Left kidney (tissue), 2 donors: ENCODE data around the gene CYP24A1. TPM values are rescaled to one million over a fixed set of nuclear protein-coding genes. Genes with fewer than 3 reads are reported as not detected.
A peak's percentile ranks its signal among the peaks of the same experiment; 100 is the strongest.
"Not testable (repeated sequence)": the region's sequence is repeated elsewhere in the genome, so short reads cannot be mapped to it uniquely, and the experiment has no call there.

Source experiments
- DNase-seq: peaks from one replicate; pipeline ENCODE4 v3.0.0-alpha.2; 2013
- polyA plus RNA-seq: library from polyadenylated mRNA; unstranded; fragments of 120-200 nt; gene quantifications from one replicate; pipeline ENCODE4 v1.2.1, GENCODE V29; 2013; ENCODE audit not compliant: insufficient read length

CYP24A1 gene
- polyA plus RNA-seq, 1 donor = 2.9 TPM

DNA sequence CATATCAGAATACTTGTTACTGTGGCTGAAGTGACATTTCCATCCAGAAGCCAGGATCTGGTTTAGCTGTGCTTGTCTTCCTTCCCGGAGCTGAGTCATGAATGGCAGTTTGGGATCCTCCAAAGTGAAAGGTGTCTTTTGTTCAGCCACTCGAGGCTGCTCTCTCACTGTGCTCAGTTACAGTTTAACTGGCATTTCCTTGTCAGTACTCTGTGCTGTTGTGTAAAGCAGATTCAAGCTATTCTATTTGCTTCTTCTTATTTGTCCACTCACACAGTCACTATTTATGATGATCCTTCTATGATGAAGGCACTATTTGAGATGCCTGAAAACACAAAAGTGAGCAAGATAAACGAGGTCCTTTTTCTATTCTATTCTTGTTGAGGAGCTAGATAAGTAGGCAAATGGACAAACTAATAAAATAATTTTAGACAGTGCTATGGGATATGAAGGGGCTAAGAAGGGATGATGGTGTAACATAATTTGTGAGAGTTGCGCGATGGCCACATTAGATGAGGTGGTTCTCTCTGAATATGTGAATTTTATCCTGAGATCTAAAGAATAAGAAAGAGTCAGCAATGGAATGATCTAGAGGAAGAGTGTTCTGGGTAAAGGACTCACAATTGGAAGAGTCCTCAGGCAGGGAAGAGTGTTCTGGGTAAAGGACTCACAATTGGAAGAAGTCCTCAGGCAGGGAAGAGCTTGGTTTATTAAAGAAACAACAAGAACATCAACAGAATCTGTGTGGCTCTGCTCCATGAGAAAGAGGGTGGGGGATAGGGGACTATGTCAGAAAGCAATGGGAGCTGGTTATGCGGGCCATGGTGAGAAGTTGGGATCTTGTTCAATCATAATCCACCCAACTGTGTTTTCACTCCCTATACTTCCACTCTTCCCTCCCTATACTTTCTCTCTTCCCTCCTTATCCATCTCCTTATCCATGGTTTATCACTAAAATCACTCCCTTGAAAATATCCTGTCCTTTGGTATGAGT is 40.1 kb downstream of the CYP24A1 start:
- no peak for DNase-seq

DNA sequence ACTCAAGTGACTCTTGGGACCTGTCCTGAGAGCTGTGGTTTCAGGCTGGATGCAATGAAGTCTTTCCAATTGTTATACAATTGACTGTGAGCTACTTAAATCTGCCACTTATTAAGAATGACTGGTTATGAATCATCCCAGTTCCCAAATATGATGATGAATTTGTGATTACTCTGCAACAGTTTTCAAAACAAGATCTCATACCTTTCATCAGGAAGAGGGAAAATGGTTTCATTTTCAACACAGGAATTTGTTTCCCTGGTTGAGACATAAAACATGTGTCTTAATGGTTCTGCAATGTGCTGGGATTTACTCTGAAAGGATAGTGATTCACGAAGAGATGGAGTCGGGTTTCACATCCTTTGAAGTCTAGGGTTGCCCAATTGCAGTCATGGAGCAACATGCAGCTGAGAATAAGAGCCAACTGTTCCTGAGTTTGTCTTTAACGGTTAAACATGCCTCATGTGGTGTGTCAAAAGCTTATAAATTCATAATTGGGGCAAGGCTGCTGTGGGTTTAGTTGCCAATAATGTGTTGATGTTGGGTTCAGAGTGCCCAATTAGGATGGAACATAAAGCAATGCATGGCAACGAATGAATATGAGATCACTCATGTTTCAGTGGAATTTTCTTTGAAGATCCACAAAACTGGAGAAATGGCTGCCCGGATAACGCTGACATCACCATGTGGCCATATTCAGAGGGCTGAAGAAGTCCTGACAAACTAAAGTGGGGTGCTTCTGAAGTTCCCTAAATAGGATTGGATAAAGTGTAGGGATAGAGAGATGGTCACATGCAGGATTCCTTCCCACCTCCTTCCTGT is 41.0 kb downstream of the CYP24A1 start:
- DNase-seq = peak; percentile 71

DNA sequence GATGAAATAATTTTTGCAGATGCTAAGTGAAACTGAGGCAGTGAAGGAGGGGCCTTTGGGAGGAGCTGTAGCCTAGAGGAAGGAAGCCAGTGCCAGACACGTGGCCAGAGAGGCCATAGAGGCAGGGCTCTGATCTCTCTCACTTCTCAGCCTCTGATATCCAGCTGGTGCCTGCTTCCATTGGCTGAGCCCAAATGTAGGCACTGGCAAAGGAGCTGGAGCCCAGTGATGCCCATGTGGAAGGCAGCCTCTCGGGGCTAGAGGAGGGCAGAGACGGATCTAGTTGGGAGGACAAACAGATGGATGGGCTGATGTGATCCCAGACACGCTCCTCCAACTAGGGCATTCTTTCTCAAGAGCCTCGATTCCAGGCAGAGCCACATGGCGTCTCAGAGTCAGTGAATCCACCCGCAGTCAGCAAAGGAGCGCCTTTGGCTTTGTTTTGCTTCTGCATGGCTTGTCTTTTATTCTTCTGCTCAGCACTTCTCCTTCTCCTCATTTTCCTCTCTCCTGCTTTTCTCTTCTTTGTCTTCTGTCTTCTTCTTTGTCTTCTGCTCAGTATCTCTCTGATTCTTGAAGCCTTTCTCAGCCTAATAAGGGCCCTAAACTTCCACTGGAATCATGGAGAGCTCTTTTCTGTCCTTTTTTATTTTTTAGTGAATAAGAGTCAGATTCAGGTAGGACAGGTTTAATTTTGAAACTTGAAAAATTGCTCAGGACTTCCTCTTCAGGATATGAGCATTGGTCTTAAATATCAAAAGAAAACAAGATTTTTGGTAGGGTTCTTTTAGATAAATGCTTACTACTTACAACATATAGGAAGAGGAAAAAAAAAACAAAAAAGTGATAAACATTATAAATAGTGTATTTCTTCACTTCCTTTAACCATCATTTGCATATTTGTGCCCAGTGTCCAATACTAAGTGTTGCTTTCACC is 41.8 kb downstream of the CYP24A1 start:
- no peak for DNase-seq

DNA sequence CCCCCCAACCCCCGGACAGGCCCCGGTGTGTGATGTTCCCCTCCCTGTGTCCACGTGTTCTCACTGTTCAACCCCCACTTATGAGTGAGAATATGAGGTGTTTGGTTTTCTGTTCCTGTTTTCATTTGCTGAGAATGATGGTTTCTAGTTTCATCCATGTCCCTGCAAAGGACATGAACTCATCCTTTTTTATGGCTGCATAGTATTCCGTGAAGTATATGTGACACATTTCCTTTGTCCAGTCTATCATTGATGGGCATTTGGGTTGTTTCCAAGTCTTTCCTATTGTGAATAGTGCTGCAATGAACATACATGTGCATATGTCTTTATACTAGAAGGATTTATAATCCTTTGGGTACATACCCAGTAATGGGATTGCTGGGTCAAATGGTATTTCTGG is 42.7 kb downstream of the CYP24A1 start:
- DNase-seq = not testable (repeated sequence)

DNA sequence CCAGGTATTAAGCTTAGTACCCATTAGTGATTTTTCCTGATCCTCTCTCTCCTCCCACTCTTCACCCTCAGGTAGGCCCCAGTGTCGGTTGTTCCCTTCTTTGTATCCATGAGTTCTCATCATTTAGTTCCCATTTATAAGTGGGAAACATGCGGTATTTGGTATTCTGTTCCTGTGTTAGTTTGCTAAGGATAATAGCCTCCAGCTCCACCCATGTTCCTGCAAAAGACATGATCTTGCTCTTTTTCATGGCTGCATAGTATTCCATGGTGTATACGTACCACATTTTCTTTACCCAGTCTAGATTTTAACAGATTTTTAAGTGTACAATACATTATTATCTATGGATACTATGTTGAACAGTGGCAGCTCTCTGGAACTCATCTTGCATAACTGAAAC is 44.4 kb downstream of the CYP24A1 start:
- DNase-seq = no peak

DNA sequence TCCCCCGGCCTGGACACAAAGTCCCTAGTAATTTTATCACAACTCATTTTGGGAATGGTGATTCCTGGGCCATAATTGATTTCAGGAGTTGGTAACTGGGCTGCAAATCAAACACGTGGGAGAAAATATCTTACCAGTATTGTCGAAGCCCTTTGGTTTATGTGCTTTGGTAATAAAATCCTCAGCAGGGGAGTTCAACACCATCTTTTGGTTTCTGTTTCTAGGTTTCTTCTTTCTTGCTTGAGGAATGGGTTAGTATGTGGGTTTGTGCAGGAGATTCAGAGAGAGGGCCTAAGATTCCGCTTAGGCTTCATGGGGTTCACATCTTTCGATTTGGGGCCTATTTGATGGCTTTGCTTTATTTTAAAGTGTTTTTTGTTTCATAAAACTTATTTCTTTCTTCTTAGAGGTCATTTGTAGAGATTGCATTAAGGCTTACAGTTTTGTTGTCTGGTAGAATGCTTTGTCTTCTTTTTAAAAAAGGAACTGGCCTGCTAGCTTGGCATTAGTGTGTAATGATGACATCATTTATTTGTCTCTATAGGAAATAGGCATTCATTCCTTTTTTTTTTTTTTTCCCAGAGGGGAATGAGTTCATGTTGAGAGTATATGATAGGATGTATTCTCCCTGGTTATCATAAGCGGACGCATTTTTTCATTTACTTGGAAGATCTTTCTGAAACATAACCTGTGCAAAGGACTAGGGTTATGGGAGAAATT is 45.8 kb downstream of the CYP24A1 start:
- DNase-seq = no peak

DNA sequence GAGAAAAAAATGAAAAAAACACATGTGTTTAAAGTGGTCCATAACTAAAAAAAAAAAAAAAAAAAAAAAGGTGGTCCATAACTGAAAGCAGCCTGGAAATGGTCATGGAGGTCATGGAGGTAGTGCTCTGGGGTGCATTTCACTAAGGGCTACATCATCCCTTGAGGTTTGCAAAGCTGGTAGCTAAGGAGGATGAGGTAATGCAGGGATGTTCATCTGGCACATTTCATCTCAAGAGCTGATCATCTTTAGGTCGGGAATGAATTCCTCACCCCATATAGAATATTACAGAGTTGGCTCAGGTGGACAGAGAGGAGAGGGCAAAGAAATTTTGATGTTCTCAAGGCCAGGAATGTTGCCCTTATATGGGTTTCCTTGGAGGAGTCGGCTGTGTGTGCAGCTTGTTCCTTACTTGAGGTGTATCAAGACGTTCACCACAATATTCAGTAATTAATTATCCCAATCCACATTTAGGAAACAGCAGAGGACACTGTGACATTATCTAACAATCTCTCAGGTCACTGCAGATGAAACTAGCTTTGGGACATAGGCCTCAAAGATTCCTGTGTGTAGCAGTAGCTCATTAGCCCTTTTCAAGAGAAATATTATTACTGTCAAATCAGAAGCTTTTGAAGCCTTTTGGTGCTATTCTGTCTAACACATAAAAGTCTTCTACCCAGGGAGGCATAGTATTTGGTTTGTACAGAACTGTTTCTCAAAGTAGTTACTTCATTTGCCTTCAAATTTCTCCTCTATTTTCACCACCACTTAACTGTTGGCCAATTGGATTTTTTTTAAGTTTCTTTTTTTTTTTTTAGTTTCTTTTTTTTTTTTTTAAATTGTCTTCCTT is 46.8 kb downstream of the CYP24A1 start:
- no peak for DNase-seq

DNA sequence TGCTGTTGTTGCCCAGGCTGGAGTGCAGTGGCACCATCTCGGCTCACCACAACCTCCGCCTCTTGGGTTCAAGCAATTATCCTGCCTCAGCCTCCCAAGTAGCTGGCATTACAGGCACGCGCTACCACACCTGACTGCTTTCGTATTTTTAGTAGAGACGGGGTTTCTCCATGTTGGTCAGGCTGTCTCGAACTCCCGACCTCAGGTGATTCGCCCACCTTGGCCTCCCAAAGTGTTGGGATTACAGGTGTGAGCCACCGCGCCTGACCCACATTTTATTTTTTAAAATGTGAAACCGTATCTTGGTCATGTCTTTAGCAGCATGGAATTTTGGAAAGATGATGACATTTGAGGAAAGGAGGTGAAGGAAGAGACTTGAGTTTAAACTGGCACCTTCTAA is 47.5 kb downstream of the CYP24A1 start:
- not testable (repeated sequence) for DNase-seq

DNA sequence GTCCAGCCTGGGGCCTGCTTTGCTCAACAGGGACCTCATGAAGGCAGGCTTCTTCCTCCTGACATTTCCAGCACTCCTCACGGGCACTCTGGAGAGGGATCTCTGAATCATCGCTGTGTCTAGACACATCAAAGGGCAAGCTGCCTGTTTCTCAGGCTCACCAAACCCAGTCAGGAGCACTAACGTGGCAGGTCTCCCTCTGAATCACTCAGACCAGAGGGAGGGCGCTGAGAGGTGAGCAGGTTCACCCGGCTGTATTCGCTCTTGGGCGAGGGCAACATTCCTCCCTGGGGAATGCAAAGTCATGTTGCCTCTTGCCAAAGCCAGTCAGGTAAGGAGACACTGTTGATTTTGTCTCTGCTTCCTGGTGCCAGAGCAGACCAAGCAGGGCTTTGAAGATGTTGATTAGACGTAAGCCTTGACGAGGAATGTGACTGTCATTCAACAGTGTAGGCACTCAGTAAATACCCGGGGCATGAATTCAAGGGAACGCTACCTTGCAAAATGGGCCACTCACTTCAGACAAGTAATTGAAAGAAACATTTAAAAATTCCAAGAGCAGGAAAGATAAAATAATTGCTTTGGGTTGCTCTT is 50.1 kb downstream of the CYP24A1 start:
- peak; percentile 28 for DNase-seq

DNA sequence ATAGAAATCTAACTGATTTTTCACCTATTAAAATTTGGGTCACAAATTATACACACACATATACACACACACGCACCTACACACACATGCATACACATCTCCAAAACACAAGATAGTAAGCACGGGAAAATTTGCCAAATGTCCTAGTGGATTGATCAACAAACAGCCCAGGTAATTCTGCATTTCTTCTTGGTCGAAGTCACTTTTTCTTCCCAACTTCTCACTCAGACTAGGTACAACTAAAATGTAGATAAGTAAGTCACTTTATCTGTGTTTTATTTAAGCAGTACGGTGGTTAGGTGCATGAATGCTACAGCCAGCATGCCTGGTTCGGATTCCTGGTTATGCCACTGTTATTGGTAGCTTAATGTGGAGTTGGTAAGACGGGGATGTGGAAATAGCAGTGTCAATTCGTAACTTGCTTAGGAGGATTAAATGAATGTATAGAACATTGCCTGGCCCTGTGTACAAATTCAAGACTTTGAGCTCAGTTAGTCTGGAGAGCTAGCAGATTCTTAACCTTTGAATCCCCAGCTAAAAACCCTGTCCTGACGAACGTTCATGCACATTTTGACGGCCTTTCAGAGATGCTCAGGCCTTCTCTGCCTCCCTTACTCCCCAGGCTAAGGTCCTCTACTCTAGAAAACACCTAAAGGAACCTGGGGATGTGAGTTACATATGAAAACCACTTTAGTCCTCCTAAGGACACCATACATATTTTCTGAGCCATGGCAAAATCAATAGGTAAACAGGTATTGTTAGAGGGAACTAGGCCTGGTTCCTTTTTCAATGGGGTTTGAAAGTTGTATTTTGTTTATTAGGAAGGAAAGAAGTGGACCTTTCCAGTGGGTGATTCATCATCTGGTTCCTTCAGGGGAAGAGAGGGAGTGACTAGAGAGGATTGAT is 50.9 kb downstream of the CYP24A1 start:
- no peak for DNase-seq

DNA sequence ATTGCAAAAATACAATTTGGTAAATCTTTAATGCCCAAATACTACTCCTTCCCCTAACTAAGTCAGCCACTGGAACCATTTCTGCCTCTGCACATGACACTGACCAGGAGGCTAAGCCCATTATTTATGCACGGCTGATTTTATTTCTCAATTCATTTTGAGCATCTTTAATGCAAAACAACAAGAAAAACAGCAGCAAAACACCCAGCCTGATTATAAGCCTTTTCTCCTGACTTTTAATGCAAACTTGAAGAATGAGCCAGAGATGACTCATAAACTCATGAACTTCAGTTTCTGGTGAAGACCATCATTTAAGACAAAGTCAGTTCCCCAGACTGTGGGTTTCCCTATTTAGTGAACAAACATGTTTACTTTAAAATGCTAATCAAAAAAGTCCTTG is 51.6 kb downstream of the CYP24A1 start:
- DNase-seq = no peak

DNA sequence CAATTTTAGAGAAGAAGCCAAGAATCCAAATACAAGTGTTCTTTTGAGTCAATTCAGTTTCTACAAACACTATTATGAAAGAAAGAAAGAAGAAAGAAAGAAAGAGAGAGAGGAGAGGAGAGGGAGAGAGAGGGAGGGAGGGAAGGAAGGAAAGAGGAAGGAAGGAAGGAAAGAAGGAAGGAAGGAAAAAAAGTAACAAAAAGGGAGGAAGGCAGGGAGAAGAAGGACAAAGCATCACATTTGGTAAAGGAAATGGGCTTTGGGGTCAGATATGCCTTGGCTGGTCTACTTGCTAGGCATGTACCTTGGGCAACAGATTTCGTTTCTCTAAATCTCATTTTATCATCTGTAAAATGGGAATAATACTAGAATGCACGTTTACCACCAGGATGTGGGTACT is 54.0 kb downstream of the CYP24A1 start:
- DNase-seq = no peak

DNA sequence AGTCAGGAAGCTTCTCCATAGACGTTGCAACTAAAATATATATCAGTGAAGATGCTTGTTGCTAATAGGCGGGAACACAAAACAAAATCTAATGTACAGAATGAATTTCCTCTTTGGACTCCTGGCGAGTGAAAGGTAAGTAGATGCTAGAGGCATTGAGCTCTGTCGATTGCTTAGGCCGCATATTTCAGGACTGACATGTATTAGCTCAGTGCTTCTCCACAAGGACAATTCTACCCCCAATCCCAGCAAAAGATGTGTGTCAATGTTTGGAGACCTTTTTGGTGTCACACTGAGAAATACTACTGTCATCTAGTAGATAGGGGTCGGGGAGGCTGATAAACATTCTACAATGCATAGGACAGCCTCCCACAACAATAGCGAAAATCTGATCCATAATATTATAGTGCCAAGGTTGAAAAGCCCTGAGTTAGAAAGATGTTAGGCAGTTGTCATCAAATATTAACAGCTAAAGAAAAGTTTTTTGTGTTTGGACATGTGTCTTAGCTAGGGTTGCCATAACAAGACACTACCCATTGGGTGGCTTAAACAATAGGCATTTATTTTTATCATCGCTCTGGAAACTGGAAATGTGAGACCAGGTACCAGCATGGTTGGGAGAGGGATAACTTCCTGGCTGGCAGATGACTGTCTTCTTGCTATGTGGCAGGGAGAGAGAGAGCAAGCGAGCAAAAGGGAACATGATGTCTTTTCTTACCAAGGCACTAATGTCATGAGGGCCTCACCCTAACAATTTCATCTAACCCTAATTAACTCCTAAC is 55.4 kb downstream of the CYP24A1 start:
- no peak for DNase-seq

DNA sequence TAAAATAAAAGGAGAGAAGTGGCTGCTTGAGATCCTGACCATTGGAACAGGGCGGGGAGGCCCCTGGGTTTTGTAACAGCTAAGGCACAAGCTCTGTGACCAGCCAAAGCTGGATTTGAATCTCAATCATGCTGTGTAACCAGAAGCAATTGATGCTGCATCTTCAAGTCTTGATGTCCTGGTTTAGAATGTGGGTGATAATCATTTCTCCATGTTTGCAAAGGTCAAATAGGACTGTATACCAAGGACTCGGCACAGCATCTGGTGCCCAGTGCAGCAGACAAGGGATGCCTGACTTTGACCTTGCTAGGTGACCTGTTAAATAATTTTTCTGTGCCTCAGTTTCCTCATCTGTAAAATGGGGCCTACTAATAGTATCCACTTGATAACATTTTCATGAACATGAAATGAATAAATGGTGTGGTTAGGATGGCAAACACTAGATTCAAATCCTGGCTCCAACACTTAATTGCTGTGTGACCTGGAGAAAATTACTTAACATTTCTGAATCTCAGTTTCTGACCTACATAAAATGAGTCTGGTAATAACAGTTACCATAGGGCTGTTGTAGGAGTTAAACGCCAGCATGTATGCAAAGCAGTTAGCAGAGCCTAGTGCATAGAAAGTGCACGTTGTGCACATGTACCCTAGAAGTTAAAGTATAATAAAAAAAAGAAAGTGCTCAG is 57.1 kb downstream of the CYP24A1 start:
- no peak for DNase-seq

DNA sequence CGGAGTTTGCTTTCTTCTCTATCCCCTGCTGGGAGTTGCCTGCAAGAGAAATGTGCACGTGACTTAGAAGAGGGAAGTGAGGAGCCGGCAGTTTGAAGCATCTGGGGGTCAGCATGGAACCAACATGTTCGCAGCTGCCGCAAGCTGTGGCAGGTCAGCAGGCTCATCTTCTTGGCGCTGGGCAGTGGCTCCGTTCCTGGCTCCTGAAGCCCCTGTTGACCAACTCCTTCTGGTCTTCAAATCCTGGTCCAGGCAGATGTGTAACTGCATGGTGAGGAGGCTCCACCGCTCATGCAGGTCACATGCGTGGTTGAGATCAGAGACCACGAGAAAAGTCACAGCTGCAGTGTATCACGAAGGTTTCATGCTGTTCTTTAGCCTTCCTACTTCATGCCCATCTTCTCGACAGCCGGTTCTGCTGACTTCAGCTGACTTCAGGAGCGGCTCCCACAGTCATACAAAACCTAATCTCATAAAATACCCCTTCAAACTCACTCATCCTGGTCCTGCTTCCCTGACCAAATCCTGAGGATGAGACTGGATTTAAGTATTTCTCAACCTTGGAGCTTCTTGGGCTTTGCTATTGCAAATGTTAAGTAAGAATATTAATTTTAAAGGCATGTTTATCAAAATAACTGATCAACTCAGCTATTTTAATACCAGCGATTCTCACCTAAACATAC is 58.5 kb downstream of the CYP24A1 start:
- DNase-seq = no peak

DNA sequence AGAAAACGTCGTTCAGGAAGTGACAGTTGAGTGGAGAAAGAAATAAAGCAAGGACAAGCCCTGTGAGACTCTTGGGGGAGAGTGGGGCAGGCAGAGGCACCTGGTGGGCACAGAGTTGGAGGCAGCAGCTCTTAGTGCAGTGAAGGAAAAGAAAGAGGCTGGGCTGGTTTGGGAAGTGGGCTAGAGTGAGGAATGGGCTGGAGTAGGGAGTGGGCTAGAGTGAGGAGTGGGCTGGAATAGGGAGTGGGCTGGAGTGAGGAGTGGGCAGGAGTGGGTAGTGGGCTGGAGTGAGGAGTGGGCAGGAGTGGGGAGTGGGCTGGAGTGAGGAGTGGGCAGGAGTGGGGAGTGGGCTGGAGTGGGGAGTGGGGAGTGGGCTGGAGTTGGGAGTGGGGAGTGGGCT is 59.7 kb downstream of the CYP24A1 start:
- no peak for DNase-seq

DNA sequence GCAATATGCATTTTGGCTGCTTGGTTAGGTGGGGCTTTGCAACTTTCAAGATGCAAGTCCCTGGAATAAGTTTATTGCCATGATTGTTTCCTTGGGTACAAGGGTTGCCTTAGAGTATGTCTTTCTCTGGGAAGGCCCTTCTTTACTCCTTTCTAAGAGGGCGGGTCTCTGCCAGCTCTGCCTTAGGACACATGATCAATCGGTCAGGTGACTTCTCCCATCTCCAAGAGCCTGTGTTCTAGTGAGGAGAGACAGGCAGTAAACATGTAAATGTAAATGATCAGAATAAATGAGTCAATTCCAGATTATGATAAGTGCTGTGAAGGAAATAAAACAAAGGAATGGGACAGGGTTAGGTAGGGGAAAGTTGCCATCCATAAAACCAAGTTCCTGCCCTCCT is 60.2 kb downstream of the CYP24A1 start:
- no peak for DNase-seq
